GM12873 (cell line): ENCODE data around the gene BMP5.

Experiments used
- CTCF ChIP-seq: IDR thresholded peaks from 2 replicates; pipeline ENCODE4 v1.5.1; 2012; ENCODE audit warnings: low read depth, mild to moderate bottlenecking, moderate library complexity, low read length, control low read depth; ENCODE audit not compliant: insufficient read depth; ENCODE audit errors: missing control alignments

The BMP5 gene

DNA sequence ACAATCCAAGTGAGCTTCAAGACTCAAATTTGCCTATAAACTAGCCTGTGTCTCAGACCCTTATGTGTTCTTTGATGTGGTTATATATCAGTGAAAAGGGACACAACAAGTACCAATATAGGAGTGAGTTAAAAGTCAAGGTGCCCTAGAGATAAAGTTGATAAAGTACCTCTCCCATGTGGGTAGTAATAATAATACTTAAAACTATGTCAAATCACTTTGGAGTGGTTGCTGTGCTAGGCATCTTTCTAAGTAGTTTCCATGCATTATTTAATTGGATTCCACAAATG lies 100.4 kb downstream of the BMP5 start:
- no peak for TF ChIP-seq CTCF

DNA sequence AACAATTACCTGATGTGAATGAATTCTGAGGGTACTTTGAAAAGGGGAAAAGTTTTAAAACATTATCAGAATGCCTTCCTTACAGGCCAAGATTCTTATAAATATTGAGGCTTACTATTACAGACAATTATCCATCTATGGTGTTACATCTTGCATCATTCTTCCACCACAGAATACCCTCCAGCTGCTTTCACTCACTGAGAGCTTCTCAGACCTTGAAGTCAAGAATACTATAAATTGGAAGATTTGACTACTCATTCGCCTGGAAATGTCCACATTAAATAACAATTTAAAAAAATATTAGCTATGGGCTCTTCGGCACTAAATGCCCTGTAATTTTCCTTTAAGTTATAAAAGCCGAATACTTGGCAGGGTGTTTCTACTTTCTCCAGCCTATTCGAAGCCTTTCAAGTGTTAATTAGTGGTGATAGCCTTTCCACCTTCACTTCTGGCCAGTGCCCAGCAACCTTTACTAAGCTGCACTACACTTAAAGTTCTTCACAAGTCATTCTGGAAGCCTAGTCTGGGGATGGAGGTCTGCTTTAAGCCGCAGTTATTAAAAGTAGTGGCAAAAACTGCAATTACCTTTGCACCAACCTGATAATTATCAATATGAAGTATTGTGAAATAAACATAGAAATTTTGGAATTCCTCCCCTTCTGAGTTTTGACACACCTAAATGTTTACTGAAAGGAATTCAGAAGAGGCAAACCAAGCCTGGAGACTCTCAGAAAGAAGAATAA lies 100.9 kb downstream of the BMP5 start:
- TF ChIP-seq CTCF, result no peak

DNA sequence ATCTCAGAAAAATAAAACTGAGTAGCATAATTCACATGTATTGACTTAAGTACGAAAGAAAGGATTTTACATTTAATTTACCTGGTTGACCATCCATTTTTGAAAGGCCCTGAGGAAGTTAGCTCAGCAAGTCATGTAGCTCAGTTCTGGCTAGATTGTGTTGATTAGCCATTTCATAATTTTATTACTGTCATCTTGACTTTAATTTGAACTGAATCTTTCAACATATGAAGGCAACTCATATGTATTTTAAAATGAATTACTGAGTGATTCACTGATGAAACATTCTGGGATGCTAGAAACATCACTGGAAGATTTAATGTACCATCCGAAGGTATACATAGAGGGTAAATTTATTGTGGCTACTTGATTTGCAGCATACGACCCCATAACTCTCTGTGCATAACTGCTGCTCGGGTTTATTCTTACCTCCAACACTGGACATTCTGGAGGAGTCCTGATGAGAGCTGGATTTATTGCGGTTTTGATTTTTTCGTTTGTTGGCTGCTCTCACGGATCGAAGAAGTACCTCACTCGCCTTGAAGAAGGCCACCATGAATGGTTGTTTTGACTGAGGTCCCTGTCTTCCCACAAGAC lies 101.7 kb downstream of the BMP5 start:
- TF ChIP-seq CTCF, result no peak

GRCh38 chr6:55772730-55773129 lies 102.7 kb downstream of the BMP5 start:
- no peak for TF ChIP-seq CTCF

DNA sequence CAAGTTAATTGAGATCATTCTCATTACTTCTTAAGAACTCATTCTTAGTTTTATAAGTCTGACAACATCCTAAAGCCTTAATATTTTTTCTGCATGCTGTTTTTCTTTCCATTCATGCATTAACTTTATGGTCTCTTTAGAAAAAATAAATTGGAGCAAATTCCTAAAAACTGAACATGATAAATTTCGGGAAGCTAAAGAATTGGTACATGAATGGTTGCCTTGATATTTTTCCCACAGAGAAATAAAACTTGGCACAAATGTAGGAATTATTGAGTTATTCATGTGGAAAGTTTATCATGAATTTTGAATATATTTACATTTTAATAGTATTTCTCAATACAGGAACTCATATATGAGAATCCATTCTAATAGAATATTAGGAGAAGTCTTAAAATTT lies 115.9 kb downstream of the BMP5 start:
- no peak for TF ChIP-seq CTCF

- TF ChIP-seq CTCF, result no peak
Measured at GRCh38 chr6:55758156-55758937, 117.0 kb downstream of the BMP5 start.

DNA sequence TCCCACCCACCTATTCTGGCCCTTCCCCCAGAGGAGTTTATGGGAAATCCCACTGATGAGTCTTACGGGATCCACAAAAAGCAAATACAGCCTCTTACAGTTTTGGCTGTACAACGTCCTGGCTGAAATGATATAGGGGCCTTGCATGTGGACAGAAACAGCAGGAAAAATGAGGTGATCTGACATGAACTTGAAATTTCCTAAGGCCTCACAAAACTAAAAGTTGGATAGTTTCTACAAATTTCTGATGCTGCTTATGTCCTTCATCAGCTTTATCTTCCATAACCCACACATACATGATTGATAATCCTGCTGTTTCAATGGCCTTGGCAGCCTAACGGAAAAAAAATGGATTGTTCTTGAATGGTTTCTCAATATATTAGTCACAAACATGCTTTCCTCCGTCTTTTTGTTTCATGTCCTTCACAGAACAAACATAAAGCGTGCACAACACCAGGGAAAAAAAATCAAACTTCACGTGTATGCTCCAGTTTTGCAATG lies 118.8 kb downstream of the BMP5 start:
- no peak for TF ChIP-seq CTCF
